Naive thymus-derived CD8-positive, alpha-beta T cell (primary cell): Measurements from ENCODE around the gene TWSG1. TPM values are rescaled to one million over a fixed set of nuclear protein-coding genes. Genes with fewer than 3 reads are reported as not detected.
"Not testable (repeated sequence)": the region's sequence is repeated elsewhere in the genome, so short reads cannot be mapped to it uniquely, and the experiment has no call there.

Source experiments
- ATAC-seq, 2 donors: fragments of 150-1000 bp; cut with Tn5 transposase in 1 of 2; sonication (Bioruptor Pico), chemical (Tn5 transposase) in 1 of 2; 1 replicate in 1 of 2; 2 replicates in 1 of 2; pipeline ENCODE4 v1.10.0; 2021; ENCODE audit warnings: mild to moderate bottlenecking in 2 of 2, moderate library complexity in 2 of 2
- POLR2A ChIA-PET: fragments of 350-600 bp; sonication (Branson Sonifier 250); formaldehyde crosslinking; loops from one replicate; lab custom pipeline; 2021; ENCODE audit warnings: antibody characterized with exemption; lab: Charles Lee
- DNase-seq, 10 donors: peaks; one replicate each; pipeline versions ENCODE4 v3.0.0 to v3.0.0-alpha.2; 2020 to 2022
- H3K27ac Mint-ChIP-seq, 10 donors: one replicate each; pipeline ENCODE4 v1.8.0; 2020 to 2022; ENCODE audit warnings: mild to moderate bottlenecking in 10 of 10, mixed read lengths in 10 of 10, moderate library complexity in 4 of 10, inconsistent platforms in 1 of 10
- H3K27me3 Mint-ChIP-seq, 5 donors: one replicate each; pipeline ENCODE4 v1.8.0; 2021 to 2022; ENCODE audit warnings: mixed read lengths in 5 of 5
- H3K36me3 Mint-ChIP-seq, 3 donors: one replicate each; pipeline ENCODE4 v1.8.0; 2020 to 2022; ENCODE audit warnings: mixed read lengths in 3 of 3, mild to moderate bottlenecking in 2 of 3, inconsistent platforms in 1 of 3
- H3K4me1 Mint-ChIP-seq, 4 donors: one replicate each; pipeline ENCODE4 v1.8.0; 2021 to 2022; ENCODE audit warnings: mixed read lengths in 4 of 4
- H3K4me3 Mint-ChIP-seq, 10 donors: one replicate each; pipeline ENCODE4 v1.8.0; 2020 to 2022; ENCODE audit warnings: mild to moderate bottlenecking in 10 of 10, mixed read lengths in 10 of 10, moderate library complexity in 6 of 10, inconsistent platforms in 1 of 10
- H3K9me3 Mint-ChIP-seq, 9 donors: one replicate each; pipeline ENCODE4 v1.8.0; 2020 to 2022; ENCODE audit warnings: mixed read lengths in 9 of 9, mild to moderate bottlenecking in 3 of 9, inconsistent platforms in 1 of 9, moderate library complexity in 1 of 9
- polyA plus RNA-seq, 3 donors: library from polyadenylated mRNA; unstranded; fragments of 300-500 nt; fragmentation: Illumina TruSeq; gene quantifications; one replicate each; pipeline ENCODE4 v1.2.3, GENCODE V29; 2021
- total RNA-seq, 8 experiments: library from RNA in 2 of 8; stranded (reverse) in 2 of 8; gene quantifications; one replicate each; pipeline ENCODE4 v1.2.3 and lab custom pipeline; 2021 to 2026

TWSG1 gene
- total and polyA plus RNA-seq, 5 experiments from 2014 or later, result 4.0 to 9.8 (median 6.1) TPM

GRCh38 chr18:9365406-9365805 lies 30.8 kb downstream of the TWSG1 start:
- peaks cover 0 to 76% (median 36%) of the 10 kb centered on the region in 3 donors for H3K36me3 Mint-ChIP-seq
- no peaks in the 10 kb centered on the region for H3K27me3 Mint-ChIP-seq
- ATAC-seq (no peak), DNase-seq (no peak)
- H3K4me3 Mint-ChIP-seq, result no peak overlapping the region
- no peak overlapping the region for H3K27ac Mint-ChIP-seq
- H3K4me1 Mint-ChIP-seq, result peaks cover 0 to 4% (median 0%) of the 10 kb centered on the region in 4 donors
- H3K9me3 Mint-ChIP-seq, result peaks cover 0 to 2% (median 0%) of the 10 kb centered on the region in 9 donors
- POLR2A ChIA-PET, result no interaction called here

DNA sequence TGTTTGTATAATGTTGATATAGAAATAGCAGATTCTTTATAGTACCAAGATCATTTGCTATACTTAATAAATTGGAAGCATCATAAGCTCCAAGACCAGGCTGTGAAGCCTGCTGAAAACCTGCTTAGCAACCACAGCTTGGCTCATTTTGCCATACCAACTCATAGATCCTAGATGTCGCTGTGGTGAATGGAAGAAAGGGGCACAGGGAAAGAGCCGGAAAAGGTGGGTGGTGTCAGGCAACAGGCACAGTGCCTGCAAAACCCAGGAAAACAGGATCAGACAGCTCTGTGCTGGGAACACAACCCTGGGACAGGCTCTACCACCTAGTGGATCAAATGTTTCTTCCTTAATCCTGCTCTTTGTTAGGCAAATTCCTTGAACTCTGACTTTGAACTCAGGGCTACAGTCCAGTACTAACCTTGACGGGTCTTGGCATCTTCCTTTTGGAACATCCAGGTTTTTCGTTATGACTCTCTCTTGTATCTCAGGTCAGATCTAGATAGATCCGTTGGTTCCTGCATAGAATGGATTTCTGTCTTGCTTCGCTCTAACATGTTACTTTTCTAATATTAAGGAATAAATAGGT lies 31.6 kb downstream of the TWSG1 start:
- H3K36me3 Mint-ChIP-seq, result peaks cover 0 to 70% (median 40%) of the 10 kb centered on the region in 3 donors
- POLR2A ChIA-PET, result no interaction called here
- H3K27ac Mint-ChIP-seq, result no peak overlapping the region
- ATAC-seq, result no peak
- H3K27me3 Mint-ChIP-seq, result no peaks in the 10 kb centered on the region
- DNase-seq, result no peak
- H3K9me3 Mint-ChIP-seq, result peaks cover 0 to 2% (median 0%) of the 10 kb centered on the region in 9 donors
- peaks cover 0 to 4% (median 0%) of the 10 kb centered on the region in 4 donors for H3K4me1 Mint-ChIP-seq
- no peak overlapping the region for H3K4me3 Mint-ChIP-seq

- H3K27ac Mint-ChIP-seq, result not testable (repeated sequence)
Measured at GRCh38 chr18:9373254-9373653, 38.7 kb downstream of the TWSG1 start.

GRCh38 chr18:9379118-9379517 lies 44.5 kb downstream of the TWSG1 start:
- H3K27me3 Mint-ChIP-seq, result no peaks in the 10 kb centered on the region
- H3K4me1 Mint-ChIP-seq, result peaks cover 0 to 1% (median 0%) of the 10 kb centered on the region in 4 donors
- no peak overlapping the region for H3K27ac Mint-ChIP-seq
- POLR2A ChIA-PET, result no interaction called here
- no peak for ATAC-seq
- H3K9me3 Mint-ChIP-seq, result peaks cover 0 to 7% (median 0%) of the 10 kb centered on the region in 9 donors
- no peak overlapping the region for H3K4me3 Mint-ChIP-seq
- DNase-seq, result no peak
- peaks cover 11 to 29% (median 29%) of the 10 kb centered on the region in 3 donors for H3K36me3 Mint-ChIP-seq

More at GRCh38 chr18:9373254-9373653, 38.7 kb downstream of the TWSG1 start:
- ATAC-seq, DNase-seq, H3K4me1 Mint-ChIP-seq, POLR2A ChIA-PET, H3K27me3 Mint-ChIP-seq, H3K4me3 Mint-ChIP-seq, H3K9me3 Mint-ChIP-seq: not testable (repeated sequence)
- H3K36me3 Mint-ChIP-seq, result peaks cover 15 to 51% (median 48%) of the 10 kb centered on the region in 3 donors

GRCh38 chr18:9380101-9380500 lies 45.5 kb downstream of the TWSG1 start:
- H3K9me3 Mint-ChIP-seq, result peaks cover 0 to 7% (median 0%) of the 10 kb centered on the region in 9 donors
- POLR2A ChIA-PET, result no interaction called here
- H3K4me3 Mint-ChIP-seq, result no peak overlapping the region

DNA sequence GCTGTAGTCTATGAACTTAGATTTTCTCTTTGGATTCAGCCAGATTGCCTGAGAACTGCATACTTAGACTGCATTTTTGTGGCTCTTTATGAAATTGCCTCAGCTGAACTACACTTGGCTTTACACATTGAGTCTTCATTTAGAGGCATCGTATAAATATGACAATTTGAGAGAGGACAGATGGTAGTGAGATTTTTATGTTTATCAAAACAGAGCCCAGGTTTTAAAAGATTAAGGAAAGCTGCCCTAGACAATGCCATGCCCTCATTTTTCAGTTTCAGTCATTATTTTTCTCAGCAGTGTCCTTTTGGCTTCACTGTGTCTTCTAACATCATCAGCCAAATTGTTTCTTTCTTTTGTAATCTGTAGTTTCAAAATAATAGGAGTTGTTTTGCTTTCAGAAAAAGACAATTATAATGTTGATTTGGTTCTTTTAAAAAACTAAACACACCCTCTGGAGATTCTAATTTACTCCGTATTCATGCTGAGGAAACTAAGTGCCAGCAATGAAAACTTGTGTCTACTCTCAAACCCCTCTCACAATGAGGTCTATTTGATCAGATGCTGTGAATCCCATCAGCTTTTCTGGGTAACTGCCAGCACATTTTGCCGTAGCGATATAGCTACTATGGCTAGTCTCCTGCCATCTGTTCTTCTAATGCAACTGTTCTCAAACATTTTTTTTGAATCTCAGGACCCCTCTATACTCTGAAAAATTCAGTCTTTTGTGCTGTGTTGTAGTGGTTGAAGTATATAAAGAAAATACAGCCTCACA lies 46.2 kb downstream of the TWSG1 start:
- Mint-ChIP-seq H3K27me3 (no peaks in the 10 kb centered on the region), H3K36me3 (peaks cover 6 to 23% (median 15%) of the 10 kb centered on the region in 3 donors), H3K9me3 (peaks cover 0 to 7% (median 0%) of the 10 kb centered on the region in 9 donors), H3K4me1 (peaks cover 0 to 1% (median 0%) of the 10 kb centered on the region in 4 donors), H3K27ac (no peak overlapping the region), H3K4me3 (no peak overlapping the region)
- POLR2A ChIA-PET, result no interaction called here
- DNase-seq, result no peak
- ATAC-seq, result no peak

More at GRCh38 chr18:9380101-9380500, 45.5 kb downstream of the TWSG1 start:
- Mint-ChIP-seq H3K27me3 (no peaks in the 10 kb centered on the region), H3K4me1 (peaks cover 0 to 1% (median 0%) of the 10 kb centered on the region in 4 donors), H3K27ac (no peak overlapping the region), H3K36me3 (peaks cover 10 to 24% (median 20%) of the 10 kb centered on the region in 3 donors)
- DNase-seq (no peak), ATAC-seq (no peak)

DNA sequence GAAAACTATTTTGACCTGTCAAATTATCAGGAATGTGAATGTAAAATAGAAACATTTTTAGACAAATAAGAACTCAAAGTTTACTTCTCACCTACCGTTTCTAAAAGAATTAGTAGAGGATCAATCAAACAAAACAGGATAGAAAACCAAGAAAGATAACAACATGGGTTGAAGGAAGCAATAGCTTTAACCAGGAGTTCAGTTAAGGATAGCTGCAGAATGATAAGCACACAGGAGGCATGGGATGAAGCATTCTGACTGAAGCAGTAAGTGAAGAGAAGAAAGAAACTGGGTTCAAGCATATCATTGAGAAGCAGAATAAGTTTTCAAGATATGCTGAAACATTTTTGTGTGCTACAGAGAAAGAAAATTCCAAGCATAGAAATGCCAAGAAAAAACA lies 52.3 kb downstream of the TWSG1 start:
- POLR2A ChIA-PET, result no interaction called here
- Mint-ChIP-seq H3K27ac (peak overlapping the region in 2 of 10 donors; percentile 5 to 12), H3K4me1 (no peaks in the 10 kb centered on the region)

GRCh38 chr18:9387891-9388290 lies 53.3 kb downstream of the TWSG1 start:
- peak overlapping the region in 1 of 10 donors; percentile 11 for H3K27ac Mint-ChIP-seq
- no peaks in the 10 kb centered on the region for H3K27me3 Mint-ChIP-seq
- peaks cover 14 to 33% (median 31%) of the 10 kb centered on the region in 3 donors for H3K36me3 Mint-ChIP-seq
- no peaks in the 10 kb centered on the region for H3K4me1 Mint-ChIP-seq
- POLR2A ChIA-PET, result no interaction called here
- DNase-seq (no peak), ATAC-seq (no peak)
- H3K9me3 Mint-ChIP-seq, result peaks cover 0 to 10% (median 5%) of the 10 kb centered on the region in 9 donors
- no peak overlapping the region for H3K4me3 Mint-ChIP-seq

More for the DNA sequence above, 52.3 kb downstream of the TWSG1 start:
- peaks cover 14 to 27% (median 26%) of the 10 kb centered on the region in 3 donors for H3K36me3 Mint-ChIP-seq
- H3K9me3 Mint-ChIP-seq, result peaks cover 0 to 10% (median 5%) of the 10 kb centered on the region in 9 donors
- DNase-seq, result no peak
- no peaks in the 10 kb centered on the region for H3K27me3 Mint-ChIP-seq
- H3K4me3 Mint-ChIP-seq, result no peak overlapping the region
- no peak for ATAC-seq

GRCh38 chr18:9389706-9390105 lies 55.1 kb downstream of the TWSG1 start:
- no peaks in the 10 kb centered on the region for H3K27me3 Mint-ChIP-seq
- H3K4me1 Mint-ChIP-seq, result no peaks in the 10 kb centered on the region
- no peak for DNase-seq
- no peak overlapping the region for H3K4me3 Mint-ChIP-seq
- no peak for ATAC-seq
- H3K36me3 Mint-ChIP-seq, result peaks cover 14 to 36% (median 33%) of the 10 kb centered on the region in 3 donors
- POLR2A ChIA-PET, result no interaction called here
- H3K9me3 Mint-ChIP-seq, result peaks cover 0 to 10% (median 5%) of the 10 kb centered on the region in 9 donors
- H3K27ac Mint-ChIP-seq, result no peak overlapping the region

GRCh38 chr18:9392726-9393125 lies 58.2 kb downstream of the TWSG1 start:
- POLR2A ChIA-PET, result no interaction called here
- Mint-ChIP-seq H3K9me3 (peaks cover 0 to 10% (median 5%) of the 10 kb centered on the region in 9 donors), H3K4me1 (no peaks in the 10 kb centered on the region), H3K4me3 (no peak overlapping the region), H3K27me3 (no peaks in the 10 kb centered on the region), H3K36me3 (peaks cover 14 to 56% (median 52%) of the 10 kb centered on the region in 3 donors), H3K27ac (peak overlapping the region in 1 of 10 donors; percentile 47)
- no peak for ATAC-seq
- no peak for DNase-seq

GRCh38 chr18:9394046-9394445 lies 59.5 kb downstream of the TWSG1 start:
- H3K9me3 Mint-ChIP-seq, result peaks cover 0 to 10% (median 5%) of the 10 kb centered on the region in 9 donors

DNA sequence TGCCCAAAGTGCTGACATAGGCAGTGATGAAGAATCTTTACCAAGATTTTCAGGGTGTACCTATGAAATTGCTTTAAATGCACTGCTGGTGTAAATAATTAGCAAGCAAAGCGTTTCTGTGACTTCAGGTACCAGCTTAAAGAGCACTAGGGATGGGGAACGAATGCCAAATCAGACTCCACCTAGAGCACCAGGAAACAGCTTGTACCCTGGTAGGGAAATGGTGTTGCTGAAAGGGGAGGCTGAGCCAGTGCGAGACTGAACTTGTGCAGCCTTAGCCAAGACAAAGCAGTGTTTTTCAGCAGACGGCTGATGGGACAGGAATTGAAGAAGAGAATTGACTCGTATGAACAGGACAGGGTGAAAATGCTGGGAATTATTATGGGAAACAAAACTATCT lies 65.6 kb downstream of the TWSG1 start:
- Mint-ChIP-seq H3K27ac (no peak overlapping the region), H3K4me3 (no peak overlapping the region), H3K27me3 (peaks cover 0 to 1% (median 0%) of the 10 kb centered on the region in 5 donors), H3K4me1 (peaks cover 0 to 16% (median 12%) of the 10 kb centered on the region in 4 donors), H3K9me3 (no peaks in the 10 kb centered on the region), H3K36me3 (peaks cover 0 to 33% (median 24%) of the 10 kb centered on the region in 3 donors)
- DNase-seq (no peak), ATAC-seq (no peak)
- POLR2A ChIA-PET, result interaction anchor here (0.6 kb wide), 1 partner anchor 322 kb away, joined by 5 read pairs; no protein-coding TSS in a partner anchor

More at GRCh38 chr18:9394046-9394445, 59.5 kb downstream of the TWSG1 start:
- no peak for DNase-seq
- POLR2A ChIA-PET, result no interaction called here
- Mint-ChIP-seq H3K36me3 (peaks cover 14 to 59% (median 52%) of the 10 kb centered on the region in 3 donors), H3K27ac (no peak overlapping the region), H3K4me1 (no peaks in the 10 kb centered on the region), H3K4me3 (no peak overlapping the region), H3K27me3 (no peaks in the 10 kb centered on the region)
- ATAC-seq, result no peak

DNA sequence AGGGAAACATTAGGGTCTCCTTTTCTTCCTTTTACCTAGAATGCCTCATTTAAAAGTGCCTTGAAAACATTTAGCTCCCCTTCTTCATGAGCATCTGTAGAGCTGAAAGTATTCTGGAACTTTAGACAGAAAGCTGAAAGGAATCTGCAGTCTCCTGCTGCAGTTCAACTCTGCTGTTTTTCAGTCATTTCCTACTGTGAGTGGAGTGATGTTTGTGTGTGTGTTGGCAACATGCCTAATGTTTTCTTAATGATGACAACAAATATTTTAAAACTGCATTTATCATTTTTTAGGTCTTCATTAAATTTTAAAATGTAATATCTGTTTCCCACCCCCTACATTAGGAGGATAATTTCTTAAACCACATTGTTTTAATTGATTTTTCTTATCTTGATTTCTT lies 66.6 kb downstream of the TWSG1 start:
- no peak overlapping the region for H3K27ac Mint-ChIP-seq
- no peaks in the 10 kb centered on the region for H3K9me3 Mint-ChIP-seq
- no peak overlapping the region for H3K4me3 Mint-ChIP-seq
- H3K27me3 Mint-ChIP-seq, result peaks cover 0 to 1% (median 0%) of the 10 kb centered on the region in 5 donors
- no peak for DNase-seq
- ATAC-seq, result no peak
- H3K36me3 Mint-ChIP-seq, result peaks cover 0 to 27% (median 19%) of the 10 kb centered on the region in 3 donors
- POLR2A ChIA-PET, result no interaction called here
- peaks cover 0 to 16% (median 13%) of the 10 kb centered on the region in 4 donors for H3K4me1 Mint-ChIP-seq
